Measurements from ENCODE around the gene MPPED2.

MPPED2 gene

GRCh38 chr11:30487200-30487898, 98.8 kb downstream of the MPPED2 start:
- DNase-seq (ENCODE audit: low read depth, low spot score) = no peak

- no peak for DNase-seq (ENCODE audit: low read depth, low spot score)
Measured at GRCh38 chr11:30485756-30486155, 100.4 kb downstream of the MPPED2 start.

- no peak for DNase-seq (ENCODE audit: low read depth, low spot score)
Measured at GRCh38 chr11:30485222-30485621, 100.9 kb downstream of the MPPED2 start.

GRCh38 chr11:30483056-30483455, 103.1 kb downstream of the MPPED2 start:
- DNase-seq (ENCODE audit: low read depth, low spot score) = no peak

GRCh38 chr11:30481796-30482195, 104.4 kb downstream of the MPPED2 start:
- no peak for DNase-seq (ENCODE audit: low read depth, low spot score)

- DNase-seq (ENCODE audit: low read depth, low spot score) = no peak
Measured at GRCh38 chr11:30481330-30481729, 104.8 kb downstream of the MPPED2 start.

- DNase-seq (ENCODE audit: low read depth, low spot score) = no peak
Measured at GRCh38 chr11:30479899-30480298, 106.3 kb downstream of the MPPED2 start.

GRCh38 chr11:30478923-30479322, 107.2 kb downstream of the MPPED2 start:
- no peak for DNase-seq (ENCODE audit: low read depth, low spot score)

GRCh38 chr11:30477061-30477460, 109.1 kb downstream of the MPPED2 start:
- no peak for DNase-seq (ENCODE audit: low read depth, low spot score)

- DNase-seq (ENCODE audit: low read depth, low spot score) = no peak
Measured at GRCh38 chr11:30474151-30474954, 111.8 kb downstream of the MPPED2 start.

GRCh38 chr11:30471244-30471643, 114.9 kb downstream of the MPPED2 start:
- no peak for DNase-seq (ENCODE audit: low read depth, low spot score)

- DNase-seq (ENCODE audit: low read depth, low spot score) = no peak
Measured at GRCh38 chr11:30468881-30469280, 117.3 kb downstream of the MPPED2 start.

- DNase-seq (ENCODE audit: low read depth, low spot score) = no peak
Measured at GRCh38 chr11:30467176-30467575, 119.0 kb downstream of the MPPED2 start.

- DNase-seq (ENCODE audit: low read depth, low spot score) = no peak
Measured at GRCh38 chr11:30465623-30466022, 120.5 kb downstream of the MPPED2 start.

GRCh38 chr11:30465192-30465591, 121.0 kb downstream of the MPPED2 start:
- DNase-seq (ENCODE audit: low read depth, low spot score) = no peak

GRCh38 chr11:30463266-30463665, 122.9 kb downstream of the MPPED2 start:
- no peak for DNase-seq (ENCODE audit: low read depth, low spot score)

- no peak for DNase-seq (ENCODE audit: low read depth, low spot score)
Measured at GRCh38 chr11:30462421-30462820, 123.7 kb downstream of the MPPED2 start.

- DNase-seq (ENCODE audit: low read depth, low spot score) = no peak
Measured at GRCh38 chr11:30459821-30460220, 126.3 kb downstream of the MPPED2 start.

- no peak for DNase-seq (ENCODE audit: low read depth, low spot score)
Measured at GRCh38 chr11:30459306-30459705, 126.8 kb downstream of the MPPED2 start.

GRCh38 chr11:30458541-30458940, 127.6 kb downstream of the MPPED2 start:
- DNase-seq (ENCODE audit: low read depth, low spot score) = no peak

GRCh38 chr11:30457087-30457486, 129.1 kb downstream of the MPPED2 start:
- DNase-seq (ENCODE audit: low read depth, low spot score) = no peak

GRCh38 chr11:30455025-30455424, 131.1 kb downstream of the MPPED2 start:
- DNase-seq (ENCODE audit: low read depth, low spot score) = no peak

- DNase-seq (ENCODE audit: low read depth, low spot score) = no peak
Measured at GRCh38 chr11:30454541-30454940, 131.6 kb downstream of the MPPED2 start.
